PC-9 (cell line): ENCODE results near the gene KAZALD1.

ENCODE experiments used
- CTCF ChIP-seq: fragments of 200-600 bp; sonication (generic); conservative IDR thresholded peaks from 2 replicates; pipeline ENCODE4 v1.6.1; 2017; ENCODE audit warnings: mixed run types, antibody characterized with exemption, mild to moderate bottlenecking, moderate library complexity
- EZH2 ChIP-seq: fragments of 200-600 bp; sonication (generic); IDR thresholded peaks from 2 replicates; pipeline ENCODE4 v1.8.0; 2017; ENCODE audit warnings: antibody characterized with exemption, low read depth

- TF ChIP-seq CTCF (no peak), EZH2 (no peak)
Observed at GRCh38 chr10:101031128-101031795, 30.5 kb upstream of the KAZALD1 start, which contains the start of the genes PDZD7 and SFXN3.
